ENCODE results near the gene ADRA1B. TPM values are rescaled to one million over a fixed set of nuclear protein-coding genes. Genes with fewer than 3 reads are reported as not detected.

ADRA1B gene
- total RNA-seq, 1 donor from 2014 or later = 2.5 TPM

DNA sequence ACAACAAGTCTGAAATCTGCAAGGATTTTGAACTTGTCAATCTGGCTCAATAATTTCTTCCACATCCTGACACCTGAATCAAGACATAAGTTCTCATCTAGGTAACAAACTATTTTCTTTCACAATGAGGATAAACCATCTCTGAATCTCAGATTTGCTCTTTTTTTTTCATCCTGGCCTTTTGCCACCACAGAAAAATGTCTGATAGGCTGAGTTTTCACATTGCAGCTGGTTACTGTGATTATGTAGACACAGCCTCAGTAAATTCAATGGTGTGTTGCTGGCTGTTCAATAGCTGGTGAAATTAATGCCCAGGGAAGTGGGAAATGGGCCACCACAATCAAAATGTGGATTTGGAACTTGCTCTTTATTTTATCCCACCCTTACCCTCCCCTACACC lies 2.8 kb upstream of the ADRA1B start:
- DNase-seq = no peak
- no peak overlapping the region for H3K27ac ChIP-seq (replicated peaks)
- H3K27me3 ChIP-seq (ENCODE audit: low read depth) = peaks cover 22% of the 10 kb centered on the region
- H3K9me3 ChIP-seq (replicated peaks) = no peaks in the 10 kb centered on the region
- peaks cover 24% of the 10 kb centered on the region for H3K4me1 ChIP-seq
- intact Hi-C loops (cut with micrococcal nuclease) = loop anchor here (10.0 kb wide), 1 partner anchor 469 kb away; no protein-coding TSS in a partner anchor
- TF ChIP-seq, protein P1, sequence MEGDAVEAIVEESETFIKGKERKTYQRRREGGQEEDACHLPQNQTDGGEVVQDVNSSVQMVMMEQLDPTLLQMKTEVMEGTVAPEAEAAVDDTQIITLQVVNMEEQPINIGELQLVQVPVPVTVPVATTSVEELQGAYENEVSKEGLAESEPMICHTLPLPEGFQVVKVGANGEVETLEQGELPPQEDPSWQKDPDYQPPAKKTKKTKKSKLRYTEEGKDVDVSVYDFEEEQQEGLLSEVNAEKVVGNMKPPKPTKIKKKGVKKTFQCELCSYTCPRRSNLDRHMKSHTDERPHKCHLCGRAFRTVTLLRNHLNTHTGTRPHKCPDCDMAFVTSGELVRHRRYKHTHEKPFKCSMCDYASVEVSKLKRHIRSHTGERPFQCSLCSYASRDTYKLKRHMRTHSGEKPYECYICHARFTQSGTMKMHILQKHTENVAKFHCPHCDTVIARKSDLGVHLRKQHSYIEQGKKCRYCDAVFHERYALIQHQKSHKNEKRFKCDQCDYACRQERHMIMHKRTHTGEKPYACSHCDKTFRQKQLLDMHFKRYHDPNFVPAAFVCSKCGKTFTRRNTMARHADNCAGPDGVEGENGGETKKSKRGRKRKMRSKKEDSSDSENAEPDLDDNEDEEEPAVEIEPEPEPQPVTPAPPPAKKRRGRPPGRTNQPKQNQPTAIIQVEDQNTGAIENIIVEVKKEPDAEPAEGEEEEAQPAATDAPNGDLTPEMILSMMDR (IDR thresholded peaks at IDR 0.05; ENCODE audit: borderline replicate concordance) = no peak
- no peaks in the 10 kb centered on the region for H3K36me3 ChIP-seq
- H3K4me3 ChIP-seq = no peak overlapping the region

DNA sequence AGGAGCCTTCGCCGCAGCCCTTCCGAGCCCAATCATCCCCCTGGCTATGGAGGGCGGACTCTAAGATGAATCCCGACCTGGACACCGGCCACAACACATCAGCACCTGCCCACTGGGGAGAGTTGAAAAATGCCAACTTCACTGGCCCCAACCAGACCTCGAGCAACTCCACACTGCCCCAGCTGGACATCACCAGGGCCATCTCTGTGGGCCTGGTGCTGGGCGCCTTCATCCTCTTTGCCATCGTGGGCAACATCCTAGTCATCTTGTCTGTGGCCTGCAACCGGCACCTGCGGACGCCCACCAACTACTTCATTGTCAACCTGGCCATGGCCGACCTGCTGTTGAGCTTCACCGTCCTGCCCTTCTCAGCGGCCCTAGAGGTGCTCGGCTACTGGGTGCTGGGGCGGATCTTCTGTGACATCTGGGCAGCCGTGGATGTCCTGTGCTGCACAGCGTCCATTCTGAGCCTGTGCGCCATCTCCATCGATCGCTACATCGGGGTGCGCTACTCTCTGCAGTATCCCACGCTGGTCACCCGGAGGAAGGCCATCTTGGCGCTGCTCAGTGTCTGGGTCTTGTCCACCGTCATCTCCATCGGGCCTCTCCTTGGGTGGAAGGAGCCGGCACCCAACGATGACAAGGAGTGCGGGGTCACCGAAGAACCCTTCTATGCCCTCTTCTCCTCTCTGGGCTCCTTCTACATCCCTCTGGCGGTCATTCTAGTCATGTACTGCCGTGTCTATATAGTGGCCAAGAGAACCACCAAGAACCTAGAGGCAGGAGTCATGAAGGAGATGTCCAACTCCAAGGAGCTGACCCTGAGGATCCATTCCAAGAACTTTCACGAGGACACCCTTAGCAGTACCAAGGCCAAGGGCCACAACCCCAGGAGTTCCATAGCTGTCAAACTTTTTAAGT lies 819 bp downstream of the ADRA1B start:
- no peak for DNase-seq
- no peaks in the 10 kb centered on the region for H3K9me3 ChIP-seq (replicated peaks)
- no peaks in the 10 kb centered on the region for H3K36me3 ChIP-seq
- H3K4me1 ChIP-seq = peaks cover 24% of the 10 kb centered on the region
- intact Hi-C loops (cut with micrococcal nuclease) = loop anchor here (10.0 kb wide), 1 partner anchor 472 kb away; no protein-coding TSS in a partner anchor
- H3K27ac ChIP-seq (replicated peaks) = peak overlapping the region; percentile 81
- peaks cover 22% of the 10 kb centered on the region for H3K27me3 ChIP-seq (ENCODE audit: low read depth)
- peak overlapping the region; percentile 70 for H3K4me3 ChIP-seq
- TF ChIP-seq, protein P1 (IDR thresholded peaks at IDR 0.05; ENCODE audit: borderline replicate concordance) = no peak

DNA sequence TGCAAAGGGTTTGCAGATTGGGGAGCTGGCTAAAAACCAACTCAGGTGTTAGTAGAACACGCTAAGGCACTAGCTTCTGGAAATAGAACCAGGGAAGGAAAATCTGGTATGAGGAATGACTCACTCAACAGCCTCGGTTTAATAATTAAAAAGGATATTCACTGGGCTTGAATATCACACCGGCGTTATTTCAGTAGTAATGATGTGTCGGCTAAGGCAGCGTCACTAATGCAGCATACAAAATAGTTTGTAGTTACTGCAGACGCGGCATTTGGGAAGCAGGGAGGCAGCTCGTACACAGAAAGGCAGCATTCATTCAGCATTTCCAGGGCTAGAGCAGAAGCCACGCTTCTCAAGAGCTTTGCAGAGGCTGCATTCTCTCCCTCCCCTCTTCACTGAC lies 1.7 kb downstream of the ADRA1B start:
- Histone ChIP-seq H3K4me3 (peak overlapping the region; percentile 70), H3K4me1 (peaks cover 18% of the 10 kb centered on the region), H3K36me3 (no peaks in the 10 kb centered on the region), H3K9me3 (replicated peaks) (no peaks in the 10 kb centered on the region), H3K27ac (replicated peaks) (peak overlapping the region; percentile 57), H3K27me3 (ENCODE audit: low read depth) (peaks cover 22% of the 10 kb centered on the region)
- intact Hi-C loops (cut with micrococcal nuclease) = loop anchor here (10.0 kb wide), 1 partner anchor 473 kb away; no protein-coding TSS in a partner anchor
- no peak for DNase-seq
- TF ChIP-seq, protein P1 (IDR thresholded peaks at IDR 0.05; ENCODE audit: borderline replicate concordance) = no peak

DNA sequence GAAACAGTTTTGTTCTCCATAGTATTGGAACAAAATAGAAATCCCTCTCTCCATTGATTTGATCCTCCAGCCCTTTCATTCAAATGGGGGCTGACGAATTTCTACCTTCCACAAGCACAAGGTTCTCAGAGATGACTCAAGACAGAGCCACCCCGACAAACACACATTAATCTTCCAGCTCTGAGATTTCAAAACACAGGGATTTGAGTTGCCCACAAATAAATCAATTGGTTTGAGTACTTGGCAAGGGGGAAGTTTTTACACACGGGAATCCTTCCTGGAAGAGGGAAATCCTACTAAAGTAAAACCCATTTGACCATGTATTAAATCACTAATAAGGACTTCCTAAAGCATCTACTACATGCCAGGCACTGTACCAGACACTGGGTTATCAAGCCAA lies 5.4 kb downstream of the ADRA1B start:
- intact Hi-C loops (cut with micrococcal nuclease) = no loop called here
- TF ChIP-seq, protein P1 (IDR thresholded peaks at IDR 0.05; ENCODE audit: borderline replicate concordance) = no peak
- no peaks in the 10 kb centered on the region for H3K36me3 ChIP-seq
- H3K27me3 ChIP-seq (ENCODE audit: low read depth) = peaks cover 16% of the 10 kb centered on the region
- H3K9me3 ChIP-seq (replicated peaks) = no peaks in the 10 kb centered on the region
- DNase-seq = no peak
- no peak overlapping the region for H3K27ac ChIP-seq (replicated peaks)
- peaks cover 3% of the 10 kb centered on the region for H3K4me1 ChIP-seq
- H3K4me3 ChIP-seq = no peak overlapping the region

DNA sequence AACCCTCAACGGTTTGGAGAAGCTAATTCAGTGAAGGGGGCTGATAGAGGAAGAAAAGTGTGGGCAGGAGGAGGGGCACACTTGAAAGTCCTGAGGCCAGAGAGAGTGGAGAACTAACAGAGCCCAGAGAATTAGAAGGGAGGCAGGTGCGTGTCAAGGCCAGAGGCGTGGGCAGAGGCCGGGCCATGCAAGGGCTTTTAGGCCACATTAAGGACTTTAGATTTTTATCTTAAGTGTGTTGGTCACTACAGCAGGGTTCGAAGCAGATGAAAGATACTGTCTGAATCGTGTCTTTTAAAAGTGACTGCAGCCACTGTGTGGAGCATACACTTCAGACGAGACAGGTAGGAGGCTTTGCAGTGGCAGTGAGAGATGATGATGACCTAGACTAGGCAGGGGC lies 6.7 kb downstream of the ADRA1B start:
- intact Hi-C loops (cut with micrococcal nuclease) = no loop called here
- H3K27ac ChIP-seq (replicated peaks) = no peak overlapping the region

More for the DNA sequence above, 6.7 kb downstream of the ADRA1B start:
- no peak for DNase-seq
- Histone ChIP-seq H3K27me3 (ENCODE audit: low read depth) (peaks cover 6% of the 10 kb centered on the region), H3K9me3 (replicated peaks) (no peaks in the 10 kb centered on the region), H3K4me1 (peaks cover 4% of the 10 kb centered on the region), H3K36me3 (no peaks in the 10 kb centered on the region), H3K4me3 (no peak overlapping the region)
- TF ChIP-seq, protein P1 (IDR thresholded peaks at IDR 0.05; ENCODE audit: borderline replicate concordance) = no peak
